H9 (cell line): Measurements from ENCODE around the gene BTBD8. TPM values are rescaled to one million over a fixed set of nuclear protein-coding genes. Genes with fewer than 3 reads are reported as not detected.

Source experiments
- DNase-seq: peaks from one replicate; pipeline ENCODE4 v3.0.0-alpha.2; 2017
- H2AFZ ChIP-seq: one replicate; pipeline ENCODE4 v1.6.1; 2013; ENCODE audit warnings: mild to moderate bottlenecking, low read length, control low read depth, moderate library complexity
- H2AK5ac ChIP-seq: 2 replicates; pipeline ENCODE4 v1.6.1; 2013; ENCODE audit warnings: low read length, control low read depth, mixed read lengths; ENCODE audit not compliant: insufficient read length
- H2BK120ac ChIP-seq: one replicate; pipeline ENCODE4 v1.6.1; 2013; ENCODE audit warnings: low read depth, mild to moderate bottlenecking, low read length, control low read depth, inconsistent platforms; ENCODE audit not compliant: poor library complexity, severe bottlenecking
- H2BK12ac ChIP-seq: 2 replicates; pipeline ENCODE4 v1.6.1; 2013; ENCODE audit warnings: low read length, control low read depth, mixed read lengths, low read depth; ENCODE audit not compliant: insufficient read length
- H2BK15ac ChIP-seq: 2 replicates; pipeline ENCODE4 v1.6.1; 2013; ENCODE audit warnings: low read depth, low read length, control low read depth
- H2BK20ac ChIP-seq: one replicate; pipeline ENCODE4 v1.6.1; 2013; ENCODE audit warnings: low read depth, mild to moderate bottlenecking, low read length, control low read depth, inconsistent platforms; ENCODE audit not compliant: poor library complexity, severe bottlenecking
- H2BK5ac ChIP-seq: 2 replicates; pipeline ENCODE4 v1.6.1; 2013; ENCODE audit warnings: low read length, control low read depth, mixed read lengths; ENCODE audit not compliant: insufficient read length
- H3K14ac ChIP-seq: 2 replicates; pipeline ENCODE4 v1.6.1; 2013; ENCODE audit warnings: low read length, control low read depth; ENCODE audit not compliant: insufficient read depth
- H3K18ac ChIP-seq: 2 replicates; pipeline ENCODE4 v1.6.1; 2013; ENCODE audit warnings: low read depth, mild to moderate bottlenecking, mixed read lengths, low read length, control low read depth; ENCODE audit not compliant: insufficient read length
- H3K23ac ChIP-seq: 2 replicates; pipeline ENCODE4 v1.6.1; 2013; ENCODE audit warnings: low read length, control low read depth, mixed read lengths, low read depth; ENCODE audit not compliant: insufficient read length
- H3K23me2 ChIP-seq: 2 replicates; pipeline ENCODE4 v1.6.1; 2013; ENCODE audit warnings: low read depth, mild to moderate bottlenecking, mixed read lengths, low read length, control low read depth; ENCODE audit not compliant: insufficient read length, poor library complexity, severe bottlenecking
- H3K27ac ChIP-seq: 2 replicates; pipeline ENCODE4 v1.5.1; 2013; ENCODE audit warnings: low read length, control low read depth, mixed read lengths, low read depth; ENCODE audit not compliant: insufficient read length
- H3K27me3 ChIP-seq: 2 replicates; pipeline ENCODE4 v1.6.1; 2013; ENCODE audit warnings: low read length, control low read depth, inconsistent platforms; ENCODE audit not compliant: insufficient read depth
- H3K4ac ChIP-seq: 2 replicates; pipeline ENCODE4 v1.6.1; 2013; ENCODE audit warnings: low read depth, mild to moderate bottlenecking, control low read depth, inconsistent platforms, low read length, moderate library complexity
- H3K4me1 ChIP-seq: 2 replicates; pipeline ENCODE4 v1.6.1; 2013; ENCODE audit warnings: low read length, control low read depth, inconsistent platforms; ENCODE audit not compliant: insufficient read depth
- H3K4me2 ChIP-seq: 2 replicates; pipeline ENCODE4 v1.6.1; 2013; ENCODE audit warnings: low read length, control low read depth, mixed read lengths; ENCODE audit not compliant: insufficient read length, insufficient read depth
- H3K56ac ChIP-seq: 2 replicates; pipeline ENCODE4 v1.6.1; 2013; ENCODE audit warnings: low read depth, mild to moderate bottlenecking, mixed read lengths, low read length, control low read depth; ENCODE audit not compliant: insufficient read length
- H3K79me1 ChIP-seq: 2 replicates; pipeline ENCODE4 v1.6.1; 2013; ENCODE audit warnings: low read depth, mild to moderate bottlenecking, moderate library complexity, low read length, control low read depth, inconsistent platforms; ENCODE audit not compliant: insufficient read depth, poor library complexity, severe bottlenecking
- H3K79me2 ChIP-seq: 2 replicates; pipeline ENCODE4 v1.6.1; 2013; ENCODE audit warnings: low read length, control low read depth, inconsistent platforms; ENCODE audit not compliant: insufficient read depth
- H3K9ac ChIP-seq: 2 replicates; pipeline ENCODE4 v1.6.1; 2013; ENCODE audit warnings: low read length, control low read depth, mixed read lengths; ENCODE audit not compliant: insufficient read length; ENCODE audit errors: extremely low read depth
- H3K9me3 ChIP-seq: one replicate; pipeline ENCODE4 v1.6.1; 2013; ENCODE audit warnings: low read depth, low read length, inconsistent platforms; ENCODE audit not compliant: control insufficient read depth
- H3T11ph ChIP-seq: one replicate; pipeline ENCODE4 v1.6.1; 2013; ENCODE audit warnings: mild to moderate bottlenecking, low read length, control low read depth, inconsistent platforms
- H4K20me1 ChIP-seq: one replicate; pipeline ENCODE4 v1.6.1; 2013; ENCODE audit not compliant: control insufficient read depth, insufficient read length, insufficient read depth
- H4K5ac ChIP-seq: 2 replicates; pipeline ENCODE4 v1.6.1; 2013; ENCODE audit warnings: low read depth, mild to moderate bottlenecking, mixed read lengths, low read length, control low read depth; ENCODE audit not compliant: insufficient read length
- H4K8ac ChIP-seq: replicated peaks from 2 replicates; pipeline ENCODE4 v1.6.1; 2013; ENCODE audit warnings: low read length, control low read depth, mixed read lengths, low read depth; ENCODE audit not compliant: insufficient read length
- H4K91ac ChIP-seq: 2 replicates; pipeline ENCODE4 v1.6.1; 2013; ENCODE audit warnings: low read depth, mild to moderate bottlenecking, moderate library complexity, mixed read lengths, low read length, control low read depth; ENCODE audit not compliant: insufficient read length
- H3K27ac Mint-ChIP-seq, 3 experiments: 2 replicates in 2 of 3; 3 replicates in 1 of 3; pipeline ENCODE4 v1.8.0; 2020 to 2021; ENCODE audit warnings: mixed read lengths in 3 of 3, mild to moderate bottlenecking in 1 of 3, moderate library complexity in 1 of 3
- H3K27me3 Mint-ChIP-seq: 2 replicates; pipeline ENCODE4 v1.8.0; 2021; ENCODE audit warnings: low read depth, mild to moderate bottlenecking, moderate library complexity, mixed read lengths
- H3K36me3 Mint-ChIP-seq, 3 experiments: 2 replicates in 2 of 3; 3 replicates in 1 of 3; pipeline ENCODE4 v1.8.0; 2020 to 2021; ENCODE audit warnings: low read depth in 3 of 3, mixed read lengths in 3 of 3; ENCODE audit not compliant: insufficient read depth in 1 of 3
- H3K4me1 Mint-ChIP-seq, 2 experiments: 2 replicates each; pipeline ENCODE4 v1.8.0; 2020; ENCODE audit warnings: mixed read lengths in 2 of 2
- H3K4me3 Mint-ChIP-seq, 2 experiments: 2 replicates in 1 of 2; 3 replicates in 1 of 2; pipeline ENCODE4 v1.8.0; 2020 to 2021; ENCODE audit warnings: mild to moderate bottlenecking in 2 of 2, mixed read lengths in 2 of 2, moderate library complexity in 1 of 2
- H3K9me3 Mint-ChIP-seq, 2 experiments: 2 replicates in 1 of 2; 3 replicates in 1 of 2; pipeline ENCODE4 v1.8.0; 2020; ENCODE audit warnings: mild to moderate bottlenecking in 2 of 2, mixed read lengths in 2 of 2, moderate library complexity in 1 of 2
- CTCF ChIP-seq: fragments of 200-600 bp; sonication (generic); conservative IDR thresholded peaks from 3 replicates; pipeline ENCODE4 v1.8.0; 2021; ENCODE audit warnings: antibody characterized with exemption, mild to moderate bottlenecking
- WGBS: extraction: QIAGEN DNeasy Blood & Tissue Kit; methylation state at CpG from one replicate; pipeline ENCODE4 v1.1.7; 2013; ENCODE audit warnings: missing lambda C conversion rate, low lambda C conversion rate, mixed read lengths; ENCODE audit not compliant: insufficient read length; ENCODE audit errors: extremely low coverage; 5-methylcytosine and 5-hydroxymethylcytosine counted together
- total RNA-seq: library from RNA; stranded (reverse); gene quantifications from 2 replicates; pipeline ENCODE4 v1.2.1, GENCODE V29; 2021

The BTBD8 gene
- total RNA-seq, 1 experiment from 2014 or later: 1.4 TPM

GRCh38 chr1:92228401-92228800 lies 148.3 kb downstream of the BTBD8 start:
- no peak for TF ChIP-seq CTCF
- Histone ChIP-seq H2BK120ac (no peak overlapping the region), H3K4me2 (no peak overlapping the region), H2BK12ac (no peak overlapping the region), H2BK5ac (no peak overlapping the region), H3K4ac (no peak overlapping the region), H3K9me3 (no peaks in the 10 kb centered on the region), H3K27me3 (no peaks in the 10 kb centered on the region), H3T11ph (no peak overlapping the region), H3K14ac (no peak overlapping the region), H3K18ac (no peak overlapping the region), H3K27ac (no peak overlapping the region), H3K56ac (no peak overlapping the region), H2AK5ac (no peak overlapping the region), H3K79me1 (no peaks in the 10 kb centered on the region), H3K79me2 (no peaks in the 10 kb centered on the region), H3K23me2 (no peaks in the 10 kb centered on the region), H3K23ac (no peak overlapping the region), H4K8ac (no peak overlapping the region), H4K20me1 (no peaks in the 10 kb centered on the region), H2BK15ac (no peak overlapping the region), H3K4me1 (no peaks in the 10 kb centered on the region; the same call in 1 of the 2 replicates), H4K91ac (no peak overlapping the region), H2BK20ac (no peak overlapping the region), H2AFZ (no peak overlapping the region), H3K9ac (no peak overlapping the region), H4K5ac (no peak overlapping the region)
- Mint-ChIP-seq H3K9me3 (no peaks in the 10 kb centered on the region), H3K27me3 (no peaks in the 10 kb centered on the region), H3K27ac (no peak overlapping the region), H3K4me1 (no peaks in the 10 kb centered on the region), H3K4me3 (no peak overlapping the region), H3K36me3 (no peaks in the 10 kb centered on the region)
- no CpG with 5 or more reads among the region's 3 CpGs for WGBS
- no peak for DNase-seq
